B cell (primary cell): ENCODE results near the gene SCRN1. TPM values are rescaled to one million over a fixed set of nuclear protein-coding genes. Genes with fewer than 3 reads are reported as not detected.

Experiments
- ATAC-seq: fragments of 200-7000 bp; cut with Tn5 transposase; one replicate; pipeline ENCODE4 v1.10.0; 2021; ENCODE audit warnings: low read depth, mild to moderate bottlenecking, moderate number of reproducible peaks, moderate library complexity
- CTCF ChIA-PET: fragments of 350-600 bp; sonication (Branson Sonifier 250); formaldehyde crosslinking; loops from one replicate; lab custom pipeline; 2021; ENCODE audit warnings: antibody characterized with exemption, inconsistent platforms; lab: Charles Lee
- POLR2A ChIA-PET: fragments of 350-600 bp; sonication (Branson Sonifier 250); formaldehyde crosslinking; loops from one replicate; lab custom pipeline; 2021; ENCODE audit warnings: antibody characterized with exemption; lab: Charles Lee
- DNase-seq: peaks from one replicate; pipeline ENCODE4 v3.0.0; 2013
- H2AFZ ChIP-seq: 2 replicates; pipeline ENCODE4 v1.6.1; 2012; ENCODE audit warnings: mild to moderate bottlenecking, low read depth, low read length; ENCODE audit not compliant: insufficient read depth, poor library complexity, severe bottlenecking
- H3K27ac ChIP-seq, 2 donors: 1 replicate in 1 of 2; 2 replicates in 1 of 2; pipeline ENCODE4 v1.5.1; 2012 to 2013; ENCODE audit warnings: low read length in 2 of 2, mild to moderate bottlenecking in 2 of 2, moderate library complexity in 1 of 2
- H3K27me3 ChIP-seq, 4 experiments: fragments of 200-600 bp in 1 of 4; sonication (generic) in 1 of 4; replicated peaks in 1 of 4; 1 replicate in 2 of 4; 2 replicates in 2 of 4; pipeline versions ENCODE4 v1.6.1 to v1.7.0; 2013 to 2016; ENCODE audit warnings: low read length in 3 of 4, mild to moderate bottlenecking in 2 of 4, mixed read lengths in 1 of 4, moderate library complexity in 1 of 4; ENCODE audit not compliant: insufficient read depth in 4 of 4, control insufficient read depth in 3 of 4; ENCODE audit errors: control extremely low read depth in 1 of 4
- H3K36me3 ChIP-seq, 2 experiments: replicated peaks in 1 of 2; 1 replicate in 1 of 2; 2 replicates in 1 of 2; pipeline versions ENCODE4 v1.6.1 to v1.7.1; 2013; ENCODE audit warnings: low read length in 1 of 2; ENCODE audit not compliant: insufficient read depth in 2 of 2, control insufficient read depth in 1 of 2; ENCODE audit errors: control extremely low read depth in 1 of 2, extremely low read depth in 1 of 2
- H3K4me1 ChIP-seq, 2 donors: fragments of 200-600 bp in 1 of 2; sonication (generic) in 1 of 2; 1 replicate in 1 of 2; 2 replicates in 1 of 2; pipeline versions ENCODE4 v1.5.1 to v1.6.1; 2013 to 2017; ENCODE audit warnings: low read length in 2 of 2; ENCODE audit not compliant: control insufficient read depth in 2 of 2, insufficient read depth in 2 of 2
- H3K4me2 ChIP-seq: replicated peaks from 2 replicates; pipeline ENCODE3; 2012; ENCODE audit warnings: mild to moderate bottlenecking, low read depth, low read length; ENCODE audit not compliant: poor library complexity, severe bottlenecking
- H3K4me3 ChIP-seq, 5 experiments: fragments of 200-600 bp in 1 of 5; sonication (generic) in 1 of 5; 1 replicate in 3 of 5; 2 replicates in 2 of 5; pipeline versions ENCODE4 v1.5.1 to v1.7.0; 2011 to 2016; ENCODE audit warnings: low read length in 4 of 5, mild to moderate bottlenecking in 4 of 5, low read depth in 2 of 5, control low read depth in 1 of 5, moderate library complexity in 1 of 5; ENCODE audit not compliant: insufficient read depth in 1 of 5; ENCODE audit errors: control extremely low read depth in 1 of 5, extremely low read depth in 1 of 5
- H3K79me2 ChIP-seq: fragments of 200-600 bp; sonication (generic); one replicate; pipeline ENCODE4 v1.6.0; 2016; ENCODE audit warnings: low read length; ENCODE audit not compliant: control insufficient read depth, insufficient read depth
- H3K9ac ChIP-seq: fragments of 200-600 bp; sonication (generic); 2 replicates; pipeline ENCODE4 v1.6.1; 2017; ENCODE audit warnings: mild to moderate bottlenecking, low read length, moderate library complexity
- H3K9me3 ChIP-seq, 3 donors: one replicate each; pipeline versions ENCODE4 v1.6.1 to v1.7.1; 2013; ENCODE audit warnings: low read length in 2 of 3; ENCODE audit not compliant: control insufficient read depth in 2 of 3, insufficient read depth in 1 of 3; ENCODE audit errors: control extremely low read depth in 1 of 3
- H4K20me1 ChIP-seq: 2 replicates; pipeline ENCODE4 v1.6.0; 2012; ENCODE audit warnings: mild to moderate bottlenecking, low read length; ENCODE audit not compliant: insufficient read depth, control insufficient read depth, poor library complexity, severe bottlenecking
- H3K27ac Mint-ChIP-seq: one replicate; pipeline ENCODE4 v1.8.0; 2021; ENCODE audit warnings: mixed read lengths
- H3K27me3 Mint-ChIP-seq: one replicate; pipeline ENCODE4 v1.8.0; 2021; ENCODE audit warnings: mixed read lengths
- H3K4me1 Mint-ChIP-seq: one replicate; pipeline ENCODE4 v1.8.0; 2021; ENCODE audit warnings: mixed read lengths
- H3K4me3 Mint-ChIP-seq: one replicate; pipeline ENCODE4 v1.8.0; 2021; ENCODE audit warnings: mixed read lengths
- H3K9me3 Mint-ChIP-seq: one replicate; pipeline ENCODE4 v1.8.0; 2022; ENCODE audit warnings: mixed read lengths; ENCODE audit not compliant: insufficient read depth
- EZH2 ChIP-seq: IDR thresholded peaks from 2 replicates; pipeline ENCODE4 v1.6.1; 2012; ENCODE audit warnings: borderline replicate concordance, low read depth, mild to moderate bottlenecking, moderate library complexity, low read length; ENCODE audit not compliant: insufficient read depth, poor library complexity, severe bottlenecking
- WGBS: methylation state at CpG from one replicate; pipeline ENCODE4 v1.1.5; 2013; ENCODE audit warnings: missing lambda C conversion rate; ENCODE audit not compliant: insufficient coverage; 5-methylcytosine and 5-hydroxymethylcytosine counted together
- intact Hi-C: fragments of 100-400 bp; cut with micrococcal nuclease; formaldehyde crosslinking; loops from one replicate; pipeline ENCODE4 v1.10.0; 2022
- polyA plus RNA-seq: library from polyadenylated mRNA; depleted of rRNA; stranded (reverse); fragments of >200 nt; gene quantifications from 2 replicates; pipeline ENCODE4 v1.2.3, GENCODE V29; 2012
- total RNA-seq, 2 donors: library from RNA; stranded (reverse); fragments of 120-200 nt in 1 of 2; gene quantifications; 1 replicate in 1 of 2; 2 replicates in 1 of 2; pipeline versions ENCODE4 v1.2.3 to v1.2.4, GENCODE V29; 2013 to 2022
- TF ChIP-seq, protein P1 (sequence below): fragments of 200-600 bp; IDR thresholded peaks from one replicate; pipeline ENCODE4 v1.8.0; 2022; ENCODE audit warnings: antibody characterized with exemption, mild to moderate bottlenecking

SCRN1 gene
- total and polyA plus RNA-seq, 2 donors (not counting 1 experiment from before 2014, with no cell fraction given) = 16.6 to 66.6 TPM

DNA sequence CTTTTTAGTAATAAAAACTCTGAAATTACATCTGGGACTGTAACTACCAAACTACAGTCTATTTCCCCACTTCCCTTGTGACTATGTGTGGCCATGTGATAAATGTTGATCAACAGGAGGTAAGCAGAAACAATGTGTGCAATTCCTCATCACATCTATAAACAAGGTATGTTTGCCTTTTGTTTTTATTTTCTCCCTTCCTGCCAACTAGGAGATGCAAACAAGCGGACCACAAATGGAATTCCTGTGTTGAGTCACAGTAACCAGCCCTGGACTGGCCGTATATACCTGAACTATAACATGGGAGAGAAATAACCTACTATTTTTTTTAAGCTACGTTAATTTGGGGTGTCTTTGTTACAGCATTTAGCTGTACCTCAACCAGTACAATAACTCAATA is 52.5 kb downstream of the SCRN1 start:
- H3K27ac Mint-ChIP-seq = no peak overlapping the region
- WGBS = no CpG with 5 or more reads among the region's 3 CpGs
- no peaks in the 10 kb centered on the region for H3K27me3 Mint-ChIP-seq
- ATAC-seq (no peak), DNase-seq (no peak)
- TF ChIP-seq, protein P1, sequence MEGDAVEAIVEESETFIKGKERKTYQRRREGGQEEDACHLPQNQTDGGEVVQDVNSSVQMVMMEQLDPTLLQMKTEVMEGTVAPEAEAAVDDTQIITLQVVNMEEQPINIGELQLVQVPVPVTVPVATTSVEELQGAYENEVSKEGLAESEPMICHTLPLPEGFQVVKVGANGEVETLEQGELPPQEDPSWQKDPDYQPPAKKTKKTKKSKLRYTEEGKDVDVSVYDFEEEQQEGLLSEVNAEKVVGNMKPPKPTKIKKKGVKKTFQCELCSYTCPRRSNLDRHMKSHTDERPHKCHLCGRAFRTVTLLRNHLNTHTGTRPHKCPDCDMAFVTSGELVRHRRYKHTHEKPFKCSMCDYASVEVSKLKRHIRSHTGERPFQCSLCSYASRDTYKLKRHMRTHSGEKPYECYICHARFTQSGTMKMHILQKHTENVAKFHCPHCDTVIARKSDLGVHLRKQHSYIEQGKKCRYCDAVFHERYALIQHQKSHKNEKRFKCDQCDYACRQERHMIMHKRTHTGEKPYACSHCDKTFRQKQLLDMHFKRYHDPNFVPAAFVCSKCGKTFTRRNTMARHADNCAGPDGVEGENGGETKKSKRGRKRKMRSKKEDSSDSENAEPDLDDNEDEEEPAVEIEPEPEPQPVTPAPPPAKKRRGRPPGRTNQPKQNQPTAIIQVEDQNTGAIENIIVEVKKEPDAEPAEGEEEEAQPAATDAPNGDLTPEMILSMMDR = no peak
- no peak for TF ChIP-seq EZH2
- Histone ChIP-seq H2AFZ (no peak overlapping the region), H3K79me2 (no peaks in the 10 kb centered on the region), H3K4me3 (no peak overlapping the region), H3K4me1 (no peaks in the 10 kb centered on the region), H3K9me3 (peaks cover 0 to 3% (median 0%) of the 10 kb centered on the region in 3 donors), H4K20me1 (no peaks in the 10 kb centered on the region), H3K27me3 (no peaks in the 10 kb centered on the region), H3K9ac (no peak overlapping the region), H3K27ac (no peak overlapping the region), H3K4me2 (no peak overlapping the region), H3K36me3 (peaks cover 0 to 47% of the 10 kb centered on the region in 2 experiments)
- ChIA-PET POLR2A (no interaction called here), CTCF (no interaction called here)
- intact Hi-C loops = no loop called here
- H3K4me1 Mint-ChIP-seq = no peaks in the 10 kb centered on the region
- no peak overlapping the region for H3K4me3 Mint-ChIP-seq
- no peaks in the 10 kb centered on the region for H3K9me3 Mint-ChIP-seq

DNA sequence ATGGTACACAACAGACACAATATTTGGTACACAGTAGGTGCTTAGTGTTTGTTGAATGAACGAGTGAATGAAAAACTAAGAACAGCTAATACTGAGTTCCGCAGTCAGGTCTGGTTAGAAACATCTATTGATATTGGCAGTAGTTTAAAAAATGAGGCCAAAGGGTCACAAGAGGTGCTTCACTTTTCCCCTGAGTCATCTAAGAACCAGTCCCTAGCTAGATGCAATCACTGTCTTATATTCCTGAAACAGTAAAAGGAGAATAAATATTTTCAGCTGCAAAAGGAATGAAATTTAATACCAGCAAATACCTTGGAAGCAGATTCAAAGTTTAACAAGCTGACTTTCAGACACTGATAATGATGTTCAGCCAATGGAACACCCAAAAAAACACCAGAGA is 54.5 kb downstream of the SCRN1 start:
- no peak for TF ChIP-seq EZH2
- TF ChIP-seq, protein P1 = no peak
- Histone ChIP-seq H3K4me2 (no peak overlapping the region), H3K79me2 (no peaks in the 10 kb centered on the region), H3K4me3 (no peak overlapping the region), H3K4me1 (no peaks in the 10 kb centered on the region), H3K27ac (no peak overlapping the region), H3K9ac (no peak overlapping the region), H3K9me3 (peaks cover 0 to 3% (median 0%) of the 10 kb centered on the region in 3 donors), H2AFZ (no peak overlapping the region), H3K27me3 (no peaks in the 10 kb centered on the region), H4K20me1 (no peaks in the 10 kb centered on the region), H3K36me3 (peaks cover 0 to 52% of the 10 kb centered on the region in 2 experiments)
- ChIA-PET CTCF (interaction anchor here (1.4 to 3.4 kb wide), 2 partner anchors 14 to 16 kb away, joined by 4 to 13 read pairs; no protein-coding TSS in a partner anchor), POLR2A (no interaction called here)
- DNase-seq (no peak), ATAC-seq (no peak)
- Mint-ChIP-seq H3K27me3 (no peaks in the 10 kb centered on the region), H3K4me3 (no peak overlapping the region), H3K9me3 (no peaks in the 10 kb centered on the region), H3K4me1 (no peaks in the 10 kb centered on the region), H3K27ac (no peak overlapping the region)
- intact Hi-C loops = no loop called here
- WGBS = 100% methylated on average over 1 of the region's 2 CpGs
